DND-41 (cell line): ENCODE data around the gene LRP1.

Experiments
- CTCF ChIP-seq: IDR thresholded peaks from 2 replicates; pipeline ENCODE4 v1.5.1; 2012; ENCODE audit warnings: borderline replicate concordance, low read length, moderate library complexity, mild to moderate bottlenecking; ENCODE audit not compliant: poor library complexity, severe bottlenecking; ENCODE audit errors: extremely low read depth
- EZH2 ChIP-seq: IDR thresholded peaks from 3 replicates; pipeline ENCODE4 v1.6.1; 2012; ENCODE audit warnings: borderline replicate concordance, low read depth, mild to moderate bottlenecking, moderate library complexity, low read length, inconsistent platforms; ENCODE audit not compliant: severe bottlenecking

GRCh38 chr12:57096748-57097553 lies 31.3 kb upstream of the LRP1 start:
- TF ChIP-seq CTCF: no peak
- TF ChIP-seq EZH2: no peak
